ENCODE data around the gene WDR75. TPM values are rescaled to one million over a fixed set of nuclear protein-coding genes. Genes with fewer than 3 reads are reported as not detected.

Gene WDR75
- total and polyA plus RNA-seq, 2 of the 13 experiments (the other 11 are each of a cell fraction or from before 2014, with no cell fraction given) = 63.0 to 74.1 TPM

- TF ChIP-seq DBP (CRISPR knock-in tag; IDR thresholded peaks at IDR 0.05; ENCODE audit: not compliant biosample characterization) = peak; percentile 96
- TF ChIP-seq, protein P1, sequence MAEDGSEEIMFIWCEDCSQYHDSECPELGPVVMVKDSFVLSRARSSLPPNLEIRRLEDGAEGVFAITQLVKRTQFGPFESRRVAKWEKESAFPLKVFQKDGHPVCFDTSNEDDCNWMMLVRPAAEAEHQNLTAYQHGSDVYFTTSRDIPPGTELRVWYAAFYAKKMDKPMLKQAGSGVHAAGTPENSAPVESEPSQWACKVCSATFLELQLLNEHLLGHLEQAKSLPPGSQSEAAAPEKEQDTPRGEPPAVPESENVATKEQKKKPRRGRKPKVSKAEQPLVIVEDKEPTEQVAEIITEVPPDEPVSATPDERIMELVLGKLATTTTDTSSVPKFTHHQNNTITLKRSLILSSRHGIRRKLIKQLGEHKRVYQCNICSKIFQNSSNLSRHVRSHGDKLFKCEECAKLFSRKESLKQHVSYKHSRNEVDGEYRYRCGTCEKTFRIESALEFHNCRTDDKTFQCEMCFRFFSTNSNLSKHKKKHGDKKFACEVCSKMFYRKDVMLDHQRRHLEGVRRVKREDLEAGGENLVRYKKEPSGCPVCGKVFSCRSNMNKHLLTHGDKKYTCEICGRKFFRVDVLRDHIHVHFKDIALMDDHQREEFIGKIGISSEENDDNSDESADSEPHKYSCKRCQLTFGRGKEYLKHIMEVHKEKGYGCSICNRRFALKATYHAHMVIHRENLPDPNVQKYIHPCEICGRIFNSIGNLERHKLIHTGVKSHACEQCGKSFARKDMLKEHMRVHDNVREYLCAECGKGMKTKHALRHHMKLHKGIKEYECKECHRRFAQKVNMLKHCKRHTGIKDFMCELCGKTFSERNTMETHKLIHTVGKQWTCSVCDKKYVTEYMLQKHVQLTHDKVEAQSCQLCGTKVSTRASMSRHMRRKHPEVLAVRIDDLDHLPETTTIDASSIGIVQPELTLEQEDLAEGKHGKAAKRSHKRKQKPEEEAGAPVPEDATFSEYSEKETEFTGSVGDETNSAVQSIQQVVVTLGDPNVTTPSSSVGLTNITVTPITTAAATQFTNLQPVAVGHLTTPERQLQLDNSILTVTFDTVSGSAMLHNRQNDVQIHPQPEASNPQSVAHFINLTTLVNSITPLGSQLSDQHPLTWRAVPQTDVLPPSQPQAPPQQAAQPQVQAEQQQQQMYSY (CRISPR knock-in tag; IDR thresholded peaks at IDR 0.05) = peak; percentile 63; the same call in 1 of the 2 replicates
- no peak for TF ChIP-seq ZMYM2 (CRISPR knock-in tag; IDR thresholded peaks at IDR 0.05)
- no peak for TF ChIP-seq ZNF878 (CRISPR knock-in tag; IDR thresholded peaks at IDR 0.05)
- no peak; the same call in 1 of the 2 replicates for TF ChIP-seq ZNF761 (CRISPR knock-in tag; conservative IDR thresholded peaks at IDR 0.05)
- TF ChIP-seq ZNF331 (CRISPR knock-in tag; IDR thresholded peaks at IDR 0.05) = no peak; the same call in none of the 2 replicates
- peak; percentile 17; the same call in 1 of the 2 replicates for TF ChIP-seq ZNF747 (CRISPR knock-in tag; IDR thresholded peaks at IDR 0.05; ENCODE audit: borderline replicate concordance)
- peak; percentile 74 for TF ChIP-seq ZKSCAN8 (CRISPR knock-in tag; IDR thresholded peaks at IDR 0.05; ENCODE audit: borderline replicate concordance)
- peak; percentile 82; the same call in 1 of the 2 replicates for TF ChIP-seq KIAA2018 (CRISPR knock-in tag; IDR thresholded peaks at IDR 0.05; ENCODE audit: borderline replicate concordance)
- no peak for TF ChIP-seq HDAC6 (IDR thresholded peaks at IDR 0.05; ENCODE audit: low read depth, low read length)
- TF ChIP-seq ZNF180 (CRISPR knock-in tag; IDR thresholded peaks at IDR 0.05; ENCODE audit: borderline replicate concordance, low read depth) = no peak
- no peak for TF ChIP-seq DMTF1 (CRISPR knock-in tag; IDR thresholded peaks at IDR 0.05)
- peak; percentile 96 for TF ChIP-seq TAF1 (CRISPR knock-in tag; IDR thresholded peaks at IDR 0.05)
Observed at GRCh38 chr2:189440947-189441708, at the start of gene WDR75 (continued).
